Tibial nerve (tissue), 3 donors: ENCODE measurements around the gene CD46.
"Not testable (repeated sequence)": the region's sequence is repeated elsewhere in the genome, so short reads cannot be mapped to it uniquely, and the experiment has no call there.

Source experiments
- POLR2A ChIP-seq, 2 donors: fragments of 450-650 bp; IDR thresholded peaks; one replicate each; pipeline ENCODE4 v1.6.1; 2017; ENCODE audit warnings: antibody characterized with exemption in 2 of 2, mild to moderate bottlenecking in 2 of 2, moderate library complexity in 2 of 2
- TF ChIP-seq, protein P1 (sequence below), 5 experiments: fragments of 200-600 bp in 3 of 5; fragments of 450-650 bp in 2 of 5; sonication (generic) in 3 of 5; IDR thresholded peaks; one replicate each; pipeline ENCODE4 v1.5.1; 2016 to 2019; ENCODE audit warnings: antibody characterized with exemption in 5 of 5, mild to moderate bottlenecking in 3 of 5, moderate library complexity in 2 of 5

DNA sequence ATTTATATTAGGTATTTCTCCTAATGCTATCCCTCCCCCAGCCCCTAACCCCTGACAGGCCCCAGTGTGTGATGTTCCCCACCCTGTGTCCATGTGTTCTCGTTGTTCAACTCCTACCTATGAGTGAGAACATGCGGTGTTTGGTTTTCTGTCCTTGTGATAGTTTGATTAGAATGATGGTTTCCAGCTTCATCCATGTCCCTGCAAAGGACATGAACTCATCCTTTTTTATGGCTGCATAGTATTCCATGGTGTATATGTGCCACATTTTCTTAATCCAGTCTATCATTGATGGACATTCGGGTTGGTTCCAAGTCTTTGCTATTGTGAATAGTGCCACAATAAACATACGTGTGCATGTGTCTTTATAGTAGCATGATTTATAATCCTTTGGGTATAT is 18.7 kb downstream of the CD46 start:
- TF ChIP-seq, protein P1, sequence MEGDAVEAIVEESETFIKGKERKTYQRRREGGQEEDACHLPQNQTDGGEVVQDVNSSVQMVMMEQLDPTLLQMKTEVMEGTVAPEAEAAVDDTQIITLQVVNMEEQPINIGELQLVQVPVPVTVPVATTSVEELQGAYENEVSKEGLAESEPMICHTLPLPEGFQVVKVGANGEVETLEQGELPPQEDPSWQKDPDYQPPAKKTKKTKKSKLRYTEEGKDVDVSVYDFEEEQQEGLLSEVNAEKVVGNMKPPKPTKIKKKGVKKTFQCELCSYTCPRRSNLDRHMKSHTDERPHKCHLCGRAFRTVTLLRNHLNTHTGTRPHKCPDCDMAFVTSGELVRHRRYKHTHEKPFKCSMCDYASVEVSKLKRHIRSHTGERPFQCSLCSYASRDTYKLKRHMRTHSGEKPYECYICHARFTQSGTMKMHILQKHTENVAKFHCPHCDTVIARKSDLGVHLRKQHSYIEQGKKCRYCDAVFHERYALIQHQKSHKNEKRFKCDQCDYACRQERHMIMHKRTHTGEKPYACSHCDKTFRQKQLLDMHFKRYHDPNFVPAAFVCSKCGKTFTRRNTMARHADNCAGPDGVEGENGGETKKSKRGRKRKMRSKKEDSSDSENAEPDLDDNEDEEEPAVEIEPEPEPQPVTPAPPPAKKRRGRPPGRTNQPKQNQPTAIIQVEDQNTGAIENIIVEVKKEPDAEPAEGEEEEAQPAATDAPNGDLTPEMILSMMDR (IDR thresholded peaks at IDR 0.05): not testable (repeated sequence)
- TF ChIP-seq POLR2A (IDR thresholded peaks at IDR 0.05): not testable (repeated sequence)
